Activated naive CD8-positive, alpha-beta T cell treated with anti-CD3 and anti-CD28 coated beads, Interleukin-2, amount 50 U/mL, for 24 hours (primary cell): ENCODE results near the gene DCUN1D4.

ENCODE experiments used
- ATAC-seq: fragments of 150-1000 bp; cut with Tn5 transposase; one replicate; pipeline ENCODE4 v1.10.0; 2021
- DNase-seq: peaks from one replicate; pipeline ENCODE4 v3.0.0; 2021
- H3K27ac Mint-ChIP-seq: one replicate; pipeline ENCODE4 v1.8.0; 2021; ENCODE audit warnings: mild to moderate bottlenecking, mixed read lengths
- H3K27me3 Mint-ChIP-seq: one replicate; pipeline ENCODE4 v1.8.0; 2021; ENCODE audit warnings: mixed read lengths
- H3K36me3 Mint-ChIP-seq: one replicate; pipeline ENCODE4 v1.8.0; 2021; ENCODE audit warnings: low read depth, mixed read lengths
- H3K4me1 Mint-ChIP-seq: one replicate; pipeline ENCODE4 v1.8.0; 2021; ENCODE audit warnings: mixed read lengths
- H3K4me3 Mint-ChIP-seq: one replicate; pipeline ENCODE4 v1.8.0; 2021; ENCODE audit warnings: mild to moderate bottlenecking, moderate library complexity, mixed read lengths
- H3K9me3 Mint-ChIP-seq: one replicate; pipeline ENCODE4 v1.8.0; 2021; ENCODE audit warnings: mixed read lengths

Gene DCUN1D4

DNA sequence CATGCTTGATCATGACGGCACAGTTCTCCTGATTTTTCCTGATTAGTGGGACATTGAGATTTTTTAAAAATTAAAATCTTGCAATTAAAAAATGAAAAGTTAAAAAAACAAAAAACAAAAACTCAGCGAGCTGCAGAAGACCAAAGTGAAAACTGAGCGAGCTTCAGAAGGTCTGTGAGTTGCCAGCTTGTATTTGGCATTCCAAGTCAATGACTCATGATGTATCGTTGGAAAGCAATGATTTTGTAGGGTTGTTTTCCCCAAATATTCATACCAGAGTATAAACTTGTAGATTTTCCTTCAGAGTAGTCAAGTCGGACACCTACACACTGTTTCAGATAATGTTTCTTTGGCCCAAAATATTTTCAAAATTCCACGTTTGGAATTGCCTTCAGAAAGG, 100.3 kb downstream of the DCUN1D4 start:
- H3K9me3 Mint-ChIP-seq: peaks cover 2% of the 10 kb centered on the region
- H3K27ac Mint-ChIP-seq: no peak overlapping the region
- no peaks in the 10 kb centered on the region for H3K4me1 Mint-ChIP-seq
- no peaks in the 10 kb centered on the region for H3K27me3 Mint-ChIP-seq
- DNase-seq (no peak), ATAC-seq (no peak)
- H3K4me3 Mint-ChIP-seq: no peak overlapping the region
- peaks cover 2% of the 10 kb centered on the region for H3K36me3 Mint-ChIP-seq

DNA sequence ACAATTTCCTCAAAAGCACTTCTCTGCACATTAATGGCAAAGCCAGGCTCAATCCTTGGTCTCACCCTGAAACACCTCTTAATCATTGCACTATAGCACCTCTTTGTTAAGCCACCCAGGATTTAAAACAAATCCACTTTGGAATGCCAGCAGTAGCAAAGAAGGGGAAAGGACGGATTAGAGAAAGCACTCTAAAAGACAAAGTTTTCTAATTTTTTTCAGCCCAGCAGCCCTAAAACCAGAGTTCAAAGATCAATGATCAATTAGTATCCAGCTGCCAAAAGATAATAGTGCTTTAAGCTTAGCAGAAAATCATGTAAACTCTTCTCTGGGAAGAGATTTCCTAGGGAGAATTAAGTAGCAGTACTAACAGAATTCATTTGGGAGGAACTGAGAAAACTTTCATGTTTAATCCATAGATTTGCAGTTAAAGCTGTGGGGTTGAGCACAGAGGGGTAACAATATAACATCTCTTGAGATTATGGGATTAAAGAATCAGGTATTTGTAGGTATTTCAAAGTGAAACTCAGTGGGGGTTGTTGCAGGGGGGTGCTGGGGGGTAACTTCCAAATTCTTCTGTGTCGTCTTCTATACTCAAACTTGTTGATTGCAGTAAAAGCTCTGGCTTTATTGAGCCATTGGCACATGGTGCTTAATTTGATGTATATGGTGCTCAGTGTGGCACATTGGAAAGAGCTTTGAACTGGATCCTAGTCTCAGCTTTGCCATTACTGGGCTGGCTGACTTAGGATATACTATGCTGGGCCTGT, 115.4 kb downstream of the DCUN1D4 start:
- H3K9me3 Mint-ChIP-seq: no peaks in the 10 kb centered on the region
- H3K36me3 Mint-ChIP-seq: no peaks in the 10 kb centered on the region
- H3K4me1 Mint-ChIP-seq: no peaks in the 10 kb centered on the region
- no peak overlapping the region for H3K27ac Mint-ChIP-seq
- H3K27me3 Mint-ChIP-seq: no peaks in the 10 kb centered on the region
- no peak overlapping the region for H3K4me3 Mint-ChIP-seq
- ATAC-seq (no peak), DNase-seq (no peak)

DNA sequence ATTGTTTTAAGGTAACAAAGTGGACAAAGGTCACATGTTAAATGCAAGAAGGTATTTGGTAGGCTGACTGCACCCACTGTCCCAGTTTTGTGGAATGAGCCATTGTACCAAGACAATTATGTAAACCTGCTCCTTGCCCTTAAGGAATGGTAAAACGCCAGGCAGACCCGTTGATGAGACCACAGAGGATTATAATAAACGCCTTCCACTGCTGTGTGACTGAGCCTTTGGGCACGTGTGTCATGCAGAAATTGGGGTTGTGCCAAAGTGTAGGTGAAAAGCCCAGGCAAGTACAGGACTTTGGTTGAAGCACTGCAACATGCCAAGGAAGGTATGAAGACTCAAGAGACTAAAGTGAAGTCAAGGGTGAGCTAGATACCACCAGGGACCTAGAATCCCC, 117.5 kb downstream of the DCUN1D4 start:
- Mint-ChIP-seq H3K9me3 (no peaks in the 10 kb centered on the region), H3K27ac (no peak overlapping the region), H3K4me1 (no peaks in the 10 kb centered on the region), H3K4me3 (no peak overlapping the region), H3K27me3 (no peaks in the 10 kb centered on the region), H3K36me3 (no peaks in the 10 kb centered on the region)
- DNase-seq (no peak), ATAC-seq (no peak)

DNA sequence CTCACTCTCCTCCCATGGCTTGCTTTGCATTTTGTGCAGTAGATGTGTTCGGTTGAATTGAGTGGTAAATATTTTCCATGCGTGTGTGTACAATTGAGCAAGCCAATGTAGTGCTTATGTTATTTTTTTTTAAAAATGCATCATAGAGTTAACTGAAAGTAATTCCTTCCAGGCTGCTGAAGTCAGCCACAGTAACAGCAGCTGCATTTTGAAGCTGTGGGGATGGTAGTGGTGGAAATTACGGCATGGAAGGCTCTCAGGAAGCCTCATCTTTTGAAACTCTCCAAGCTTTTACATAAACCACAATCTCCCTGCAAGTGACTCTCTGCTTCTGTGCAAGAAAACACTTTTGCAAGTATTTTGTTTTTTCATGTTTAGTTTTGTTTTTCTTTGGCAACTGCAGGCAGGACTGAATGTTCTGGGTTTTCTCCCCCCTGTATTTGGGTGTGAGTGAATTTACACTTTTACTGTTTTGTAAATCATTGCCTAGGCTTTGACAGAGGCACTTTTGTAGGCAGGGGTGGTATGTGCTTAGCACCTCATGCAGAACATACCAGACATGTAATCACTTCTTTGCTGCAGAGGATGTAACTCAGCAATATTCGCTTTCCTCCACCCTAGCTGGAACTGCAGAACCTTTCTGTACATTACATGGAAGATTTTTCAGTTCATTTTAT, 121.0 kb downstream of the DCUN1D4 start:
- H3K36me3 Mint-ChIP-seq: no peaks in the 10 kb centered on the region
- H3K27me3 Mint-ChIP-seq: no peaks in the 10 kb centered on the region
- H3K4me1 Mint-ChIP-seq: no peaks in the 10 kb centered on the region
- H3K9me3 Mint-ChIP-seq: no peaks in the 10 kb centered on the region
- no peak for DNase-seq
- no peak for ATAC-seq
- H3K27ac Mint-ChIP-seq: no peak overlapping the region
- no peak overlapping the region for H3K4me3 Mint-ChIP-seq

DNA sequence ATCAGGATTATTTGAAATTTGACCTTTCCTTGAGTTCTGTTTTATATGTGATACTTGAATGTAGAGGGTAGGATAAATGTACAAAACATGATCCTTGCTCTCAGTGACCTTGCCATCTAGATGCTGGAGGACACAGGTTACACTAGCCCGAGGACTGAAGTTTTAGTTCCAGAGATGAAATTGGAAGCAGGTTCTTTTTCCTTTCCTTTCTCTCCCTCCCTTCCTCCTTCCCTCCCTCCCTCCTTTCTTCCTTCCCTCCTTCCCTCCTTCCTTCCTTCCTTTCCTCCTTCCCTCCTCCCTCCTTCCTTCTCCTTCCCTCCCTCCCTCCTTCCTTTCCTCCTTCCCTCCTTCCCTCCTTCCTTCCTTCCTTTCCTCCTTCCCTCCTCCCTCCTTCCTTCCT, 122.9 kb downstream of the DCUN1D4 start:
- H3K4me3 Mint-ChIP-seq: no peak overlapping the region
- H3K9me3 Mint-ChIP-seq: no peaks in the 10 kb centered on the region

More for the DNA sequence above, 122.9 kb downstream of the DCUN1D4 start:
- DNase-seq (no peak), ATAC-seq (no peak)
- H3K4me1 Mint-ChIP-seq: no peaks in the 10 kb centered on the region
- H3K27ac Mint-ChIP-seq: no peak overlapping the region
- no peaks in the 10 kb centered on the region for H3K36me3 Mint-ChIP-seq
- H3K27me3 Mint-ChIP-seq: no peaks in the 10 kb centered on the region
